ENCODE measurements around the gene RAB3C. TPM values are rescaled to one million over a fixed set of nuclear protein-coding genes. Genes with fewer than 3 reads are reported as not detected.

The RAB3C gene
- total and polyA plus RNA-seq, 12 donors: 0.08 to 4.9 (median 0.37) TPM

DNA sequence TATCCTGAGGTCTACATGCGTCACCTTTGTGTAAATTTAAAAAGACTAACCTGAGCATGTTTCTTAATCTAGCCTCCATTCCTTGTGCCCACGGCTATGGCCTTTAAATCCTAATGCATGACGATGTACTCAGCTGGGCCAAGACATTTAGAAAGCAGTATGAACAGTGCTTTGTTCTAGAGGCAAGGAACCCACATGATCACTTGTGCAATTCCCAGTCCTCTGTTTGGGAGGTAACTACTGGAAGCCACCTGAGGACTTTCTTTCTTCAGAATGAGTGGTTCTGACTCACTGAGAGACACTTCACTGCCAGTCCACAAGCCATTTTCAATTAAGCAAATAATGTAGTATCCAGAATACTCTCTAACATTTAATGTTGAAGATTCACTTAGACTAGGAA, 181.3 kb downstream of the RAB3C start:
- Histone ChIP-seq H3K4me1 (peaks cover 0 to 13% (median 6%) of the 10 kb centered on the region in 9 donors), H3K4me3 (no peak overlapping the region), H3K27ac (no peak overlapping the region), H3K36me3 (no peaks in the 10 kb centered on the region), H3K27me3 (no peaks in the 10 kb centered on the region), H3K9me3 (no peaks in the 10 kb centered on the region)
- WGBS, 2 donors: 93 to 97% methylated on average over 3 of the region's 3 CpGs
- DNase-seq (no peak), ATAC-seq (no peak)
- intact Hi-C loops (cut with DNase I): no loop called here
- TF ChIP-seq CTCF (IDR thresholded peaks at IDR 0.05): no peak

GRCh38 chr5:58765058-58765457, 182.2 kb downstream of the RAB3C start:
- no peaks in the 10 kb centered on the region for H3K9me3 ChIP-seq
- ATAC-seq (no peak), DNase-seq (no peak)
- no peaks in the 10 kb centered on the region for H3K27me3 ChIP-seq
- H3K27ac ChIP-seq: no peak overlapping the region
- H3K4me1 ChIP-seq: peaks cover 0 to 6% (median 0%) of the 10 kb centered on the region in 9 donors
- H3K4me3 ChIP-seq: no peak overlapping the region
- intact Hi-C loops (cut with DNase I): no loop called here
- H3K36me3 ChIP-seq: no peaks in the 10 kb centered on the region
- 81 to 91% methylated on average over 2 of the region's 2 CpGs for WGBS, 2 donors
- no peak for TF ChIP-seq CTCF (IDR thresholded peaks at IDR 0.05)

GRCh38 chr5:58767104-58767503, 184.2 kb downstream of the RAB3C start:
- ATAC-seq (no peak), DNase-seq (no peak)
- Histone ChIP-seq H3K9me3 (no peaks in the 10 kb centered on the region), H3K27me3 (no peaks in the 10 kb centered on the region), H3K27ac (no peak overlapping the region), H3K36me3 (no peaks in the 10 kb centered on the region), H3K4me3 (no peak overlapping the region), H3K4me1 (no peaks in the 10 kb centered on the region)
- intact Hi-C loops (cut with DNase I): no loop called here
- TF ChIP-seq CTCF (IDR thresholded peaks at IDR 0.05): no peak

GRCh38 chr5:58770136-58770535, 187.3 kb downstream of the RAB3C start:
- H3K9me3 ChIP-seq: no peaks in the 10 kb centered on the region
- DNase-seq (no peak), ATAC-seq (no peak)
- no peak overlapping the region for H3K4me3 ChIP-seq
- H3K4me1 ChIP-seq: peaks cover 0 to 2% (median 0%) of the 10 kb centered on the region in 9 donors
- no peak for TF ChIP-seq CTCF (IDR thresholded peaks at IDR 0.05)
- no peaks in the 10 kb centered on the region for H3K36me3 ChIP-seq
- no peaks in the 10 kb centered on the region for H3K27me3 ChIP-seq
- intact Hi-C loops (cut with DNase I): no loop called here
- no peak overlapping the region for H3K27ac ChIP-seq
- 54 to 77% methylated on average over 3 of the region's 3 CpGs for WGBS, 2 donors

GRCh38 chr5:58771796-58772195, 188.9 kb downstream of the RAB3C start:
- peaks cover 0 to 12% (median 0%) of the 10 kb centered on the region in 9 donors for H3K4me1 ChIP-seq
- H3K27me3 ChIP-seq: no peaks in the 10 kb centered on the region
- no peak for TF ChIP-seq CTCF (IDR thresholded peaks at IDR 0.05)
- DNase-seq (no peak), ATAC-seq (no peak)
- intact Hi-C loops (cut with DNase I): no loop called here
- no peaks in the 10 kb centered on the region for H3K9me3 ChIP-seq
- no peak overlapping the region for H3K4me3 ChIP-seq
- no peaks in the 10 kb centered on the region for H3K36me3 ChIP-seq
- WGBS, 2 donors: 60 to 66% methylated on average over 2 of the region's 2 CpGs
- H3K27ac ChIP-seq: no peak overlapping the region

Data from heart right ventricle (tissue), 16 donors.